SK-N-SH (cell line): ENCODE data around the gene TM7SF2. TPM values are rescaled to one million over a fixed set of nuclear protein-coding genes. Genes with fewer than 3 reads are reported as not detected.

Experiments used
- CTCF ChIA-PET: fragments of 300-600, 350-600 bp; formaldehyde crosslinking; extraction: SDS; loops from one replicate; lab custom pipeline; 2021; lab: Yijun Ruan, JAX
- POLR2A ChIA-PET: fragments of 350-600 bp; sonication (Branson Sonifier 250); formaldehyde crosslinking; extraction: SDS; loops from one replicate; lab custom pipeline; 2020; ENCODE audit warnings: antibody characterized with exemption, inconsistent platforms; lab: Yijun Ruan, JAX
- DNase-seq: peaks from one replicate; pipeline ENCODE4 v3.0.0; 2012
- H2AFZ ChIP-seq: fragments of 200-600 bp; sonication (generic); 2 replicates; pipeline ENCODE4 v1.8.1; 2016; ENCODE audit warnings: antibody characterized with exemption, mild to moderate bottlenecking, low read depth
- H3F3A ChIP-seq: fragments of 200-600 bp; sonication (generic); replicated peaks from 2 replicates; pipeline ENCODE3; 2016; ENCODE audit warnings: antibody characterized with exemption, mild to moderate bottlenecking; ENCODE audit not compliant: insufficient read depth
- H3K27ac ChIP-seq, 2 experiments: fragments of 200-500 bp in 1 of 2; fragments of 200-600 bp in 1 of 2; sonication (Bioruptor generic) in 1 of 2; sonication (generic), shearing (Covaris generic) in 1 of 2; 2 replicates each; pipeline versions ENCODE4 v1.5.1 to v1.6.1; 2014 to 2016; ENCODE audit warnings: low read depth in 2 of 2, inconsistent platforms in 1 of 2, low read length in 1 of 2, mild to moderate bottlenecking in 1 of 2, mixed read lengths in 1 of 2
- H3K27me3 ChIP-seq: fragments of 200-600 bp; sonication (generic), shearing (Covaris generic); 2 replicates; pipeline ENCODE4 v1.6.1; 2016; ENCODE audit warnings: mixed run types; ENCODE audit not compliant: insufficient read depth
- H3K36me3 ChIP-seq, 2 experiments: fragments of 200-500 bp in 1 of 2; fragments of 200-600 bp in 1 of 2; sonication (Bioruptor generic) in 1 of 2; sonication (generic) in 1 of 2; replicated peaks in 1 of 2; 2 replicates each; pipeline versions ENCODE3 to v1.5.1; 2014 to 2016; ENCODE audit warnings: low read length in 1 of 2, mild to moderate bottlenecking in 1 of 2; ENCODE audit not compliant: insufficient read depth in 2 of 2, control insufficient read depth in 1 of 2
- H3K4me1 ChIP-seq, 2 experiments: fragments of 200-500 bp in 1 of 2; fragments of 200-600 bp in 1 of 2; sonication (Bioruptor generic) in 1 of 2; sonication (generic), shearing (Covaris generic) in 1 of 2; 2 replicates each; pipeline versions ENCODE4 v1.5.1 to v1.6.1; 2014 to 2016; ENCODE audit warnings: low read depth in 1 of 2, low read length in 1 of 2, mixed run types in 1 of 2; ENCODE audit not compliant: insufficient read depth in 2 of 2, control insufficient read depth in 1 of 2
- H3K4me2 ChIP-seq: fragments of 200-600 bp; sonication (generic), shearing (Covaris generic); 2 replicates; pipeline ENCODE4 v1.6.1; 2017; ENCODE audit warnings: mixed run types
- H3K4me3 ChIP-seq, 2 experiments: fragments of 200-500 bp in 1 of 2; fragments of 200-600 bp in 1 of 2; sonication (Bioruptor generic) in 1 of 2; sonication (generic), shearing (Covaris generic) in 1 of 2; 2 replicates each; pipeline versions ENCODE4 v1.5.1 to v1.8.1; 2014 to 2016; ENCODE audit warnings: low read depth in 2 of 2, inconsistent platforms in 1 of 2, low read length in 1 of 2, mild to moderate bottlenecking in 1 of 2, mixed read lengths in 1 of 2, moderate library complexity in 1 of 2
- H3K79me2 ChIP-seq: fragments of 200-600 bp; sonication (generic); 2 replicates; pipeline ENCODE4 v1.8.1; 2017; ENCODE audit warnings: mild to moderate bottlenecking; ENCODE audit not compliant: insufficient read depth
- H3K9ac ChIP-seq: fragments of 200-600 bp; sonication (generic); 2 replicates; pipeline ENCODE4 v1.6.1; 2017; ENCODE audit warnings: mixed run types
- H3K9me2 ChIP-seq: fragments of 200-600 bp; sonication (generic); 2 replicates; pipeline ENCODE4 v1.6.1; 2017; ENCODE audit warnings: mixed run types
- H3K9me3 ChIP-seq: fragments of 200-600 bp; sonication (generic); 2 replicates; pipeline ENCODE4 v1.6.1; 2017; ENCODE audit warnings: mixed run types, mild to moderate bottlenecking, moderate library complexity
- H4K20me1 ChIP-seq: fragments of 200-600 bp; sonication (generic); 2 replicates; pipeline ENCODE4 v1.6.1; 2017; ENCODE audit warnings: mild to moderate bottlenecking, mixed run types; ENCODE audit not compliant: insufficient read depth
- CTCF ChIP-seq: fragments of 200-600 bp; sonication (generic); IDR thresholded peaks from 2 replicates; pipeline ENCODE4 v1.6.1; 2017; ENCODE audit warnings: antibody characterized with exemption, mild to moderate bottlenecking, moderate library complexity
- ELF1 ChIP-seq: IDR thresholded peaks from 2 replicates; pipeline ENCODE4 v1.4.0; 2012
- FOSL2 ChIP-seq: IDR thresholded peaks from 2 replicates; pipeline ENCODE4 v1.4.0; 2012; ENCODE audit warnings: low read depth, mild to moderate bottlenecking, moderate library complexity, borderline replicate concordance
- GABPA ChIP-seq: IDR thresholded peaks from 2 replicates; pipeline ENCODE4 v1.4.0; 2012; ENCODE audit warnings: low read depth, mild to moderate bottlenecking
- GATA2 ChIP-seq: sonication (generic); formaldehyde crosslinking; IDR thresholded peaks from 2 replicates; pipeline ENCODE4 v1.5.0; 2020; ENCODE audit warnings: mild to moderate bottlenecking, missing genetic modification reagents
- NRF1 ChIP-seq: IDR thresholded peaks from 2 replicates; pipeline ENCODE4 v1.6.1; 2012; ENCODE audit warnings: low read depth, mild to moderate bottlenecking, low read length
- PBX3 ChIP-seq: IDR thresholded peaks from 2 replicates; pipeline ENCODE4; 2012
- REST ChIP-seq: IDR thresholded peaks from 2 replicates; pipeline ENCODE4 v1.6.1; 2012; ENCODE audit warnings: mild to moderate bottlenecking, low read depth, low read length, moderate library complexity
- RXRA ChIP-seq: IDR thresholded peaks from 2 replicates; pipeline ENCODE4 v1.4.0; 2012; ENCODE audit warnings: low read depth, mild to moderate bottlenecking, borderline replicate concordance
- SMC3 ChIP-seq: IDR thresholded peaks from 2 replicates; pipeline ENCODE4 v1.6.1; 2012; ENCODE audit warnings: low read depth, low read length, improper control_type of control experiment
- TCF12 ChIP-seq: IDR thresholded peaks from 2 replicates; pipeline ENCODE4 v1.4.0; 2012
- ZBTB33 ChIP-seq: IDR thresholded peaks from 2 replicates; pipeline ENCODE4 v1.4.0; 2012; ENCODE audit warnings: low read depth, borderline replicate concordance
- WGBS: methylation state at CpG from one replicate; pipeline ENCODE4 v1.1.6; 2017; ENCODE audit warnings: low lambda C conversion rate; 5-methylcytosine and 5-hydroxymethylcytosine counted together
- polyA plus RNA-seq, 3 experiments: library from polyadenylated mRNA; depleted of rRNA; stranded (reverse); fragments of >200 nt; gene quantifications; 2 replicates each; pipeline ENCODE4 v1.2.3, GENCODE V29; 2012
- TF ChIP-seq, protein P1 (sequence below): IDR thresholded peaks from 2 replicates; pipeline ENCODE4 v1.4.0; 2012; ENCODE audit warnings: low read depth

The TM7SF2 gene
- polyA plus RNA-seq, 1 of the 3 experiments (the other 2 are of a cell fraction) = 87.8 TPM

- no peaks in the 10 kb centered on the region for H4K20me1 ChIP-seq
- H3F3A ChIP-seq = peaks cover 14% of the 10 kb centered on the region
- no peak for DNase-seq
- H3K4me3 ChIP-seq = no peak overlapping the region
- H3K4me1 ChIP-seq = peaks cover 11% of the 10 kb centered on the region in 2 experiments; a peak in 2 of 4 replicates
- TF ChIP-seq NRF1 = no peak
- no peak for TF ChIP-seq PBX3
- TF ChIP-seq FOSL2 = no peak
- TF ChIP-seq ELF1 = no peak
- no peak for TF ChIP-seq CTCF
- TF ChIP-seq REST = no peak
- TF ChIP-seq GABPA = no peak
- TF ChIP-seq GATA2 (CRISPR knock-in tag) = no peak
- TF ChIP-seq, protein P1, sequence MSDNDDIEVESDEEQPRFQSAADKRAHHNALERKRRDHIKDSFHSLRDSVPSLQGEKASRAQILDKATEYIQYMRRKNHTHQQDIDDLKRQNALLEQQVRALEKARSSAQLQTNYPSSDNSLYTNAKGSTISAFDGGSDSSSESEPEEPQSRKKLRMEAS = no peak
- no peak for TF ChIP-seq RXRA
- TF ChIP-seq ZBTB33 = no peak
- no peak for TF ChIP-seq TCF12
- no peak for TF ChIP-seq SMC3
- H3K27ac ChIP-seq = no peak overlapping the region
- no peaks in the 10 kb centered on the region for H3K9me2 ChIP-seq
- no peaks in the 10 kb centered on the region for H3K27me3 ChIP-seq
- no peaks in the 10 kb centered on the region for H3K36me3 ChIP-seq
- ChIA-PET POLR2A (no interaction called here), CTCF (interaction anchor here (0.9 to 3.8 kb wide), 5 partner anchors 9 to 168 kb away, joined by 3 to 13 read pairs (median 4); no protein-coding TSS in a partner anchor)
- WGBS = 20% methylated on average over 2 of the region's 2 CpGs
- H3K9me3 ChIP-seq = no peaks in the 10 kb centered on the region
- H3K79me2 ChIP-seq = no peaks in the 10 kb centered on the region
- no peak overlapping the region for H2AFZ ChIP-seq
- H3K9ac ChIP-seq = no peak overlapping the region
- no peak overlapping the region for H3K4me2 ChIP-seq
These were observed 35.8 kb downstream of the TM7SF2 start for GRCh38 chr11:65147352-65148075.
